Naive thymus-derived CD8-positive, alpha-beta T cell (primary cell): ENCODE measurements around the gene PODXL2. TPM values are rescaled to one million over a fixed set of nuclear protein-coding genes. Genes with fewer than 3 reads are reported as not detected.

Experiments used
- ATAC-seq, 2 donors: fragments of 150-1000 bp; cut with Tn5 transposase in 1 of 2; sonication (Bioruptor Pico), chemical (Tn5 transposase) in 1 of 2; 1 replicate in 1 of 2; 2 replicates in 1 of 2; pipeline ENCODE4 v1.10.0; 2021; ENCODE audit warnings: mild to moderate bottlenecking in 2 of 2, moderate library complexity in 2 of 2
- POLR2A ChIA-PET: fragments of 350-600 bp; sonication (Branson Sonifier 250); formaldehyde crosslinking; loops from one replicate; lab custom pipeline; 2021; ENCODE audit warnings: antibody characterized with exemption; lab: Charles Lee
- DNase-seq, 10 donors: peaks; one replicate each; pipeline versions ENCODE4 v3.0.0 to v3.0.0-alpha.2; 2020 to 2022
- H3K27ac Mint-ChIP-seq, 10 donors: one replicate each; pipeline ENCODE4 v1.8.0; 2020 to 2022; ENCODE audit warnings: mild to moderate bottlenecking in 10 of 10, mixed read lengths in 10 of 10, moderate library complexity in 4 of 10, inconsistent platforms in 1 of 10
- H3K27me3 Mint-ChIP-seq, 5 donors: one replicate each; pipeline ENCODE4 v1.8.0; 2021 to 2022; ENCODE audit warnings: mixed read lengths in 5 of 5
- H3K36me3 Mint-ChIP-seq, 3 donors: one replicate each; pipeline ENCODE4 v1.8.0; 2020 to 2022; ENCODE audit warnings: mixed read lengths in 3 of 3, mild to moderate bottlenecking in 2 of 3, inconsistent platforms in 1 of 3
- H3K4me1 Mint-ChIP-seq, 4 donors: one replicate each; pipeline ENCODE4 v1.8.0; 2021 to 2022; ENCODE audit warnings: mixed read lengths in 4 of 4
- H3K4me3 Mint-ChIP-seq, 10 donors: one replicate each; pipeline ENCODE4 v1.8.0; 2020 to 2022; ENCODE audit warnings: mild to moderate bottlenecking in 10 of 10, mixed read lengths in 10 of 10, moderate library complexity in 6 of 10, inconsistent platforms in 1 of 10
- H3K9me3 Mint-ChIP-seq, 9 donors: one replicate each; pipeline ENCODE4 v1.8.0; 2020 to 2022; ENCODE audit warnings: mixed read lengths in 9 of 9, mild to moderate bottlenecking in 3 of 9, inconsistent platforms in 1 of 9, moderate library complexity in 1 of 9
- polyA plus RNA-seq, 3 donors: library from polyadenylated mRNA; unstranded; fragments of 300-500 nt; fragmentation: Illumina TruSeq; gene quantifications; one replicate each; pipeline ENCODE4 v1.2.3, GENCODE V29; 2021
- total RNA-seq, 8 experiments: library from RNA in 2 of 8; stranded (reverse) in 2 of 8; gene quantifications; one replicate each; pipeline ENCODE4 v1.2.3 and lab custom pipeline; 2021 to 2026

PODXL2 gene
- total and polyA plus RNA-seq, 5 experiments from 2014 or later = 0.66 to 4.1 (median 2.6) TPM

GRCh38 chr3:127620637-127621375, 8.2 kb upstream of the PODXL2 start:
- no peak overlapping the region for H3K4me3 Mint-ChIP-seq
- H3K27me3 Mint-ChIP-seq = no peaks in the 10 kb centered on the region
- no peaks in the 10 kb centered on the region for H3K9me3 Mint-ChIP-seq
- ATAC-seq = no peak
- H3K27ac Mint-ChIP-seq = no peak overlapping the region
- POLR2A ChIA-PET = interaction anchor here (0.6 kb wide), 1 partner anchor 30 kb away, joined by 3 read pairs; no protein-coding TSS in a partner anchor
- DNase-seq = no peak
- peaks cover 0 to 3% (median 0%) of the 10 kb centered on the region in 4 donors for H3K4me1 Mint-ChIP-seq
- peaks cover 0 to 49% (median 17%) of the 10 kb centered on the region in 3 donors for H3K36me3 Mint-ChIP-seq

GRCh38 chr3:127622031-127622430, 7.0 kb upstream of the PODXL2 start:
- peaks cover 0 to 11% (median 6%) of the 10 kb centered on the region in 4 donors for H3K4me1 Mint-ChIP-seq
- no peak for DNase-seq
- ATAC-seq = no peak
- H3K9me3 Mint-ChIP-seq = no peaks in the 10 kb centered on the region
- no peaks in the 10 kb centered on the region for H3K27me3 Mint-ChIP-seq
- POLR2A ChIA-PET = no interaction called here
- H3K4me3 Mint-ChIP-seq = no peak overlapping the region
- no peak overlapping the region for H3K27ac Mint-ChIP-seq
- peaks cover 0 to 39% (median 11%) of the 10 kb centered on the region in 3 donors for H3K36me3 Mint-ChIP-seq

- POLR2A ChIA-PET = no interaction called here
- H3K4me1 Mint-ChIP-seq = peaks cover 0 to 15% (median 6%) of the 10 kb centered on the region in 4 donors
- H3K4me3 Mint-ChIP-seq = no peak overlapping the region
- no peaks in the 10 kb centered on the region for H3K27me3 Mint-ChIP-seq
- H3K27ac Mint-ChIP-seq = no peak overlapping the region
- peaks cover 0 to 33% (median 9%) of the 10 kb centered on the region in 3 donors for H3K36me3 Mint-ChIP-seq
- DNase-seq (no peak), ATAC-seq (no peak)
- no peaks in the 10 kb centered on the region for H3K9me3 Mint-ChIP-seq
These were observed 6.0 kb upstream of the PODXL2 start for GRCh38 chr3:127622772-127623576.

- no peak for ATAC-seq
- Mint-ChIP-seq H3K27ac (no peak overlapping the region), H3K9me3 (no peaks in the 10 kb centered on the region), H3K27me3 (peaks cover 0 to 6% (median 0%) of the 10 kb centered on the region in 5 donors), H3K4me1 (peaks cover 4 to 23% (median 11%) of the 10 kb centered on the region in 4 donors), H3K4me3 (no peak overlapping the region), H3K36me3 (peaks cover 0 to 23% (median 5%) of the 10 kb centered on the region in 3 donors)
- POLR2A ChIA-PET = no interaction called here
- DNase-seq = no peak
These were observed 4.9 kb upstream of the PODXL2 start for GRCh38 chr3:127624063-127624462.

GRCh38 chr3:127625821-127626220, 3.2 kb upstream of the PODXL2 start:
- peaks cover 0 to 16% (median 6%) of the 10 kb centered on the region in 3 donors for H3K36me3 Mint-ChIP-seq
- H3K27me3 Mint-ChIP-seq = peaks cover 6 to 17% (median 14%) of the 10 kb centered on the region in 5 donors
- H3K27ac Mint-ChIP-seq = no peak overlapping the region
- H3K9me3 Mint-ChIP-seq = no peaks in the 10 kb centered on the region
- peaks cover 14 to 37% (median 26%) of the 10 kb centered on the region in 4 donors for H3K4me1 Mint-ChIP-seq
- POLR2A ChIA-PET = interaction anchor here (0.5 to 0.6 kb wide), 2 partner anchors 20 to 33 kb away, joined by 4 to 6 read pairs; no protein-coding TSS in a partner anchor
- no peak overlapping the region for H3K4me3 Mint-ChIP-seq
- no peak for DNase-seq
- ATAC-seq = no peak

- Mint-ChIP-seq H3K4me3 (peak overlapping the region; percentile 74 to 93 (median 88)), H3K27ac (peak overlapping the region in 6 of 10 donors; percentile 20 to 75 (median 58)), H3K27me3 (peaks cover 7 to 31% (median 27%) of the 10 kb centered on the region in 5 donors), H3K36me3 (peaks cover 0 to 2% (median 2%) of the 10 kb centered on the region in 3 donors), H3K9me3 (no peaks in the 10 kb centered on the region), H3K4me1 (peaks cover 17 to 43% (median 32%) of the 10 kb centered on the region in 4 donors)
- ATAC-seq (no peak), DNase-seq (peak in 1 of 10 donors; percentile 1)
- POLR2A ChIA-PET = no interaction called here
These were observed 578 bp upstream of the PODXL2 start for GRCh38 chr3:127628426-127628787.

- H3K9me3 Mint-ChIP-seq = no peaks in the 10 kb centered on the region
- POLR2A ChIA-PET = interaction anchor here (0.6 to 1.4 kb wide), 4 partner anchors 32 to 666 kb away, joined by 3 to 4 read pairs (median 4); no protein-coding TSS in a partner anchor
These were observed 750 bp downstream of the PODXL2 start for GRCh38 chr3:127629467-127630403.

GRCh38 chr3:127630811-127631714, 2.1 kb downstream of the PODXL2 start:
- H3K27me3 Mint-ChIP-seq = peaks cover 14 to 53% (median 38%) of the 10 kb centered on the region in 5 donors
- H3K4me3 Mint-ChIP-seq = peak overlapping the region in 8 of 10 donors; percentile 26 to 91 (median 86)
- H3K4me1 Mint-ChIP-seq = peaks cover 19 to 41% (median 31%) of the 10 kb centered on the region in 4 donors
- no peaks in the 10 kb centered on the region for H3K9me3 Mint-ChIP-seq
- DNase-seq = no peak
- ATAC-seq = no peak
- H3K27ac Mint-ChIP-seq = peak overlapping the region in 2 of 10 donors; percentile 66 to 75
- peaks cover 0 to 4% (median 2%) of the 10 kb centered on the region in 3 donors for H3K36me3 Mint-ChIP-seq
- POLR2A ChIA-PET = no interaction called here

More at GRCh38 chr3:127629467-127630403, 750 bp downstream of the PODXL2 start:
- DNase-seq (peak in 9 of 10 donors; percentile 11 to 74 (median 37)), ATAC-seq (peak; percentile 61 to 62)
- H3K36me3 Mint-ChIP-seq = peaks cover 0 to 2% (median 2%) of the 10 kb centered on the region in 3 donors
- H3K4me3 Mint-ChIP-seq = peak overlapping the region; percentile 86 to 96 (median 88)
- peak overlapping the region; percentile 14 to 93 (median 78) for H3K27ac Mint-ChIP-seq
- H3K4me1 Mint-ChIP-seq = peaks cover 19 to 43% (median 32%) of the 10 kb centered on the region in 4 donors
- peaks cover 9 to 40% (median 33%) of the 10 kb centered on the region in 5 donors for H3K27me3 Mint-ChIP-seq

GRCh38 chr3:127632035-127632820, 3.2 kb downstream of the PODXL2 start:
- Mint-ChIP-seq H3K27me3 (peaks cover 14 to 55% (median 38%) of the 10 kb centered on the region in 5 donors), H3K9me3 (no peaks in the 10 kb centered on the region), H3K4me3 (no peak overlapping the region), H3K27ac (no peak overlapping the region), H3K4me1 (peaks cover 19 to 33% (median 29%) of the 10 kb centered on the region in 4 donors), H3K36me3 (peaks cover 0 to 4% (median 2%) of the 10 kb centered on the region in 3 donors)
- DNase-seq (no peak), ATAC-seq (no peak)
- POLR2A ChIA-PET = no interaction called here

GRCh38 chr3:127634653-127635052, 5.7 kb downstream of the PODXL2 start:
- H3K27me3 Mint-ChIP-seq = peaks cover 14 to 53% (median 33%) of the 10 kb centered on the region in 5 donors
- ATAC-seq (no peak), DNase-seq (no peak)
- H3K27ac Mint-ChIP-seq = no peak overlapping the region
- H3K9me3 Mint-ChIP-seq = no peaks in the 10 kb centered on the region
- peaks cover 0 to 4% (median 2%) of the 10 kb centered on the region in 3 donors for H3K36me3 Mint-ChIP-seq
- H3K4me1 Mint-ChIP-seq = peaks cover 16 to 30% (median 27%) of the 10 kb centered on the region in 4 donors
- no peak overlapping the region for H3K4me3 Mint-ChIP-seq
- POLR2A ChIA-PET = no interaction called here
